Vagina (tissue), 2 donors: ENCODE measurements around the gene CHCHD4. TPM values are rescaled to one million over a fixed set of nuclear protein-coding genes. Genes with fewer than 3 reads are reported as not detected.

Experiments used
- DNase-seq, 2 donors: peaks; one replicate each; pipeline ENCODE4 v3.0.0-alpha.2; 2017; ENCODE audit errors: extremely low spot score in 2 of 2
- H3K27ac ChIP-seq: fragments of 200-600 bp; sonication (generic); one replicate; pipeline ENCODE4 v1.5.1; 2019
- H3K27me3 ChIP-seq: fragments of 200-600 bp; sonication (generic); one replicate; pipeline ENCODE4 v1.5.1; 2019
- H3K36me3 ChIP-seq, 2 donors: fragments of 200-600 bp; sonication (generic); one replicate each; pipeline ENCODE4 v1.5.1; 2017 to 2019
- H3K4me1 ChIP-seq: fragments of 200-600 bp; sonication (generic); one replicate; pipeline ENCODE4 v1.5.1; 2019
- H3K4me3 ChIP-seq, 2 donors: fragments of 200-600 bp; sonication (generic); 1 replicate in 1 of 2; 2 replicates in 1 of 2; pipeline ENCODE4 v1.5.1; 2016 to 2019
- H3K9me3 ChIP-seq: fragments of 200-600 bp; sonication (generic); one replicate; pipeline ENCODE4 v1.5.1; 2019
- POLR2A ChIP-seq, 2 donors: fragments of 450-650 bp; IDR thresholded peaks; one replicate each; pipeline ENCODE4 v1.6.1; 2017; ENCODE audit warnings: antibody characterized with exemption in 2 of 2, mild to moderate bottlenecking in 2 of 2, moderate library complexity in 2 of 2
- POLR2AphosphoS5 ChIP-seq, 2 donors: sonication (generic); formaldehyde crosslinking; IDR thresholded peaks; one replicate each; pipeline ENCODE4 v1.9.0; 2017; ENCODE audit warnings: antibody characterized with exemption in 2 of 2, mild to moderate bottlenecking in 2 of 2, low read depth in 1 of 2; ENCODE audit not compliant: insufficient read depth in 1 of 2
- intact Hi-C: fragments of 100-400 bp; cut with DNase I; formaldehyde crosslinking; loops from one replicate; pipeline ENCODE4 v1.15.1; 2023
- total RNA-seq: library from RNA; depleted of rRNA; stranded (reverse); fragments of >200 nt; gene quantifications from one replicate; pipeline ENCODE4 v1.2.3, GENCODE V29; 2016
- TF ChIP-seq, protein P1 (sequence below), 3 experiments: fragments of 450-650 bp in 2 of 3; fragments of 200-600 bp in 1 of 3; sonication (generic) in 1 of 3; IDR thresholded peaks; one replicate each; pipeline ENCODE4 v1.5.1; 2017 to 2019; ENCODE audit warnings: antibody characterized with exemption in 3 of 3, mild to moderate bottlenecking in 2 of 3, moderate library complexity in 2 of 3

The CHCHD4 gene
- total RNA-seq, 1 donor from 2014 or later, result 10.6 TPM

DNA sequence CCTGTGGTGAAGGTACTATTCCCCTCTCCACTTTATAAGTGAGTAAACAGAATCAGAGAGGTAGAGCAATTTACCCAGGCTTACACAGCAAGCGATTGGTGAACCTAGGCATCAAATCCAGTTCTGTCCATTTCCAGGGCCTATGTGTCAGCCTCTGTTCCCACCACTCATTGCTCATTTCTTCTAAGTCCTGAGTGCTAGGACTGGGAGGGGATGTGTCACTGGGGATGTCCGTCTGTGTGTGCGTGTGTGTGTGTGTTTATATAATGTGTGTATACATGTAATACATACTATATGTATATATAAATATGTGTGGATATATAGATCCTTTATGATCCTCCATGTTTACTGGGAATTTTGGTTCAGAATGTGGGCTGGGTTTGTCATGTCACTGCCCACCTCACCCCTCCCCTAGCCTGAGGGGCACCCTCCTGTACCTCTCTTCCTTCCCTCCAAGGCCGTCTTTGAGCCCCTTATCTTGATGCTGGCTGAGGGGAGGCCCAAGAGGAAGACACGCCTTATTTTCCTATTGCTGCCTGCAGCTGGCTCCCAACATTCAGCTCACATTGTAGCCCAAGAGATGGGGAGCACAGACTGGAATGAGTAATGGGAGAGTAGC, 2.3 kb upstream of the CHCHD4 start:
- peak overlapping the region; percentile 71 to 95 for H3K4me3 ChIP-seq
- DNase-seq, result peak; percentile 9 to 64
- TF ChIP-seq, protein P1, sequence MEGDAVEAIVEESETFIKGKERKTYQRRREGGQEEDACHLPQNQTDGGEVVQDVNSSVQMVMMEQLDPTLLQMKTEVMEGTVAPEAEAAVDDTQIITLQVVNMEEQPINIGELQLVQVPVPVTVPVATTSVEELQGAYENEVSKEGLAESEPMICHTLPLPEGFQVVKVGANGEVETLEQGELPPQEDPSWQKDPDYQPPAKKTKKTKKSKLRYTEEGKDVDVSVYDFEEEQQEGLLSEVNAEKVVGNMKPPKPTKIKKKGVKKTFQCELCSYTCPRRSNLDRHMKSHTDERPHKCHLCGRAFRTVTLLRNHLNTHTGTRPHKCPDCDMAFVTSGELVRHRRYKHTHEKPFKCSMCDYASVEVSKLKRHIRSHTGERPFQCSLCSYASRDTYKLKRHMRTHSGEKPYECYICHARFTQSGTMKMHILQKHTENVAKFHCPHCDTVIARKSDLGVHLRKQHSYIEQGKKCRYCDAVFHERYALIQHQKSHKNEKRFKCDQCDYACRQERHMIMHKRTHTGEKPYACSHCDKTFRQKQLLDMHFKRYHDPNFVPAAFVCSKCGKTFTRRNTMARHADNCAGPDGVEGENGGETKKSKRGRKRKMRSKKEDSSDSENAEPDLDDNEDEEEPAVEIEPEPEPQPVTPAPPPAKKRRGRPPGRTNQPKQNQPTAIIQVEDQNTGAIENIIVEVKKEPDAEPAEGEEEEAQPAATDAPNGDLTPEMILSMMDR (IDR thresholded peaks at IDR 0.05), result no peak
- TF ChIP-seq POLR2A (IDR thresholded peaks at IDR 0.05) (no peak), POLR2AphosphoS5 (IDR thresholded peaks at IDR 0.05; ENCODE audit: insufficient read depth in 1 of 2, low read depth in 1 of 2) (no peak)
- peaks cover 43% of the 10 kb centered on the region for H3K4me1 ChIP-seq
- peak overlapping the region; percentile 94 for H3K27ac ChIP-seq
- H3K27me3 ChIP-seq, result no peaks in the 10 kb centered on the region
- peaks cover 0 to 26% of the 10 kb centered on the region in 2 donors for H3K36me3 ChIP-seq
- intact Hi-C loops, result loop anchor here (5.0 kb wide), 1 partner anchor 55 kb away; no protein-coding TSS in a partner anchor
- H3K9me3 ChIP-seq, result no peaks in the 10 kb centered on the region

DNA sequence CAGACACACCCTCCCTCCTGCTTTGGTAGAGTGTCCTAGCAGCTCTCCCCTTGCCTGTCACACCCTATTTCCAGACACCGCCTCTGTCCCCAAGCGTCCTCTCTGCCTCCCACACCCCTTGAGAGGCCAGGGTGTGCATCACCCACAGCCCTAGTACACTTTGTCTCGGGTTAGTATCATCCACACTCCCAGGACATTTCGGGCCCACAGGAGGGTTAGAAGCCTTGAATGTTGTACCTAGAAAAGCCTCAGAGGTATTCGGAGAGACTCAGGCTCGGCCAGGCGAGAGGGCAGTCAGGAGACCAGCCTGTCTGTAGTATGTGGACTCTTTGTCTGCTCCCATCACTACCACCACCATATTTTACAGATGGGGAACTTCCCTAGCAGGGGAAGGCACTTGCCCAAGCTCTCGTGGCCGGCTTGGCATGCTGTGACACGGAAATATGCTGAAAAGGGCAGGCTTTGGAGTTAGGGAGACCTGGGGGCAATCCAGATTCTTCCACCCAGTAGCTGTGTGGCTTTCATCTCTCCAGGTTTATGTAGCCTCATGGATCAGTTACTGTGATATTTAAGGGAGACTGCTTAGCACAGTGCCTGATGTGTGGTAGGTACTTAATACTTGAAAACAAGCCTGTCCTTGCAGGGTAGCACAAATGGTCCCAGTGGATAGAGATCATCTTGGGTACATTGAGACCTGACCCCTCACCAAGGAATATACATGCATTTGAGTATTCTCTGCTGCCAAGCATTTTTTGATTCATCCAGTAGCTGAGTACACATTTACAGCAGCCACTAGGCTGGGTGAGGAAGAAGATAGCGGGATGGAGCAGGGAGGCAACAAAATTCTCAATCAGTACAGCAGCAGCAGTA, 1.6 kb upstream of the CHCHD4 start:
- peak overlapping the region; percentile 94 for H3K27ac ChIP-seq
- TF ChIP-seq POLR2AphosphoS5 (IDR thresholded peaks at IDR 0.05; ENCODE audit: insufficient read depth in 1 of 2, low read depth in 1 of 2) (no peak), POLR2A (IDR thresholded peaks at IDR 0.05) (no peak)
- TF ChIP-seq, protein P1 (IDR thresholded peaks at IDR 0.05), result no peak
- no peak for DNase-seq
- intact Hi-C loops, result loop anchor here (5.0 kb wide), 1 partner anchor 56 kb away; no protein-coding TSS in a partner anchor
- H3K27me3 ChIP-seq, result no peaks in the 10 kb centered on the region
- peak overlapping the region; percentile 71 to 95 for H3K4me3 ChIP-seq
- H3K9me3 ChIP-seq, result no peaks in the 10 kb centered on the region
- peaks cover 43% of the 10 kb centered on the region for H3K4me1 ChIP-seq
- H3K36me3 ChIP-seq, result peaks cover 0 to 18% of the 10 kb centered on the region in 2 donors

DNA sequence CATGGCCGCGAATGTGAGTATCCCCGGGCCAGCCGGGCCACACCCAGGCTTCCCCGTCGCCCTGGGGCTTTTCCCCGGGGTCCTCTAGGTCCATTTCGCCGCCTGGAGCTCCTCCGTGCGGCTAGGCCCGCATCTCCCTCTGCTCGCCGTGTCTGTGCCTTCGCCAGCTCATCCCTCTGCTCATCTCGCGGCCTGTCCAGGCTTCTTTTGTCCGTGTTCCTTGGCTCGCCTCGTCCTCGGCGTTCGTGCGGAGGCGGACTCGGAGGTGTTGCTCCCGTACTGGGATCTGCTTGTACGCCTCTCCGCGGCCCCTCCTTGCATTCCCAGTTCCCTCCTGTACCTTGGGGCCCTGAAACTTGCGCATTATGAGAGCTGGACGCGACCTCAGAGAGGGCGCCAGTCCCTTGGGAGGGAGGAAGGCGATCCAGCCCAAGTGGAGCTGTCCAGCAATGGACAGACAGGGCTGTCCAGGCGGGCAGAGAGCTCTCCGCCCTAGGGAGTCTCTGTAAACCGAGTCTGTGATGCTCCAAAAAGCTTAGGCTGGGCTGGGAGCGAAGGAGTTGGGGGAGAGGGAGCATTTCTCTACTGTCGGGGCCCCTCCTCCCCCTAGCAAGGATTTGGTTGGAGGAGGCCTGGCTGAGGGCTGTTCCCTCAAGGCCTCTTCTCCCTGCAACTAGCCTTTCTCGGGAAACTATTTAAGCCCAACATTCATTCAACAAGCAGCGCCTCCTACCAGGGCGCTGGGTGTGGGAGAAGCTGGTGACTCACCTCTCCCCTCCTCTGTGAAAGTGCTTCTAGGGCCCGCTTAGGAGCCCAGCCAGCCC, 735 bp upstream of the CHCHD4 start:
- Histone ChIP-seq H3K4me1 (peaks cover 43% of the 10 kb centered on the region), H3K27ac (peak overlapping the region; percentile 94), H3K9me3 (no peaks in the 10 kb centered on the region), H3K36me3 (peaks cover 0 to 10% of the 10 kb centered on the region in 2 donors), H3K4me3 (peak overlapping the region; percentile 71 to 95), H3K27me3 (no peaks in the 10 kb centered on the region)
- TF ChIP-seq, protein P1 (IDR thresholded peaks at IDR 0.05), result no peak
- TF ChIP-seq POLR2AphosphoS5 (IDR thresholded peaks at IDR 0.05; ENCODE audit: insufficient read depth in 1 of 2, low read depth in 1 of 2), result peak; percentile 55 to 73
- intact Hi-C loops, result loop anchor here (1.0 to 5.0 kb wide), 2 partner anchors 19 to 57 kb away; no protein-coding TSS in a partner anchor
- peak; percentile 94 to 96 for DNase-seq

DNA sequence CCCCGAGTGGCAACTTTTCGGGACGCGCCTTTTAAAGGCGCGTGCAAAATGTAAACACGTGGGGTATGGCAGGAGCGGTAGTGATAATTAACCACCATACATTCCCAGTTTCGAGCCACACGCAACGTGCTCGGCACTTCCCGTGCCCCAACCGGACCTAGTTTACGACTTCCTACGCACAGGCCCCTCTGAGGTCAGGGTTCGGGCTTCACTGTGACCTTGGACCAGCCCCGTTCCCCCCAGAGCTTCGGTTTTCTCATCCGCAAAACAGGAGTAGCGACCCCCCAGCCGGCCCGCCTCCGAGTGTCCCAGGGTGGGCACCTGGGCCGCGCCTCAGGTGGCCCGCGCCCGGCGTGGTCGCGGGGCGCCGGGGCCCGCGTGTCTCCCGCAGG, 451 bp downstream of the CHCHD4 start:
- Histone ChIP-seq H3K27ac (peak overlapping the region; percentile 94), H3K27me3 (no peaks in the 10 kb centered on the region), H3K4me3 (peak overlapping the region; percentile 71 to 95), H3K36me3 (no peaks in the 10 kb centered on the region), H3K4me1 (peaks cover 46% of the 10 kb centered on the region), H3K9me3 (no peaks in the 10 kb centered on the region)
- peak in 1 of 2 donors; percentile 46 for DNase-seq
- intact Hi-C loops, result no loop called here
- TF ChIP-seq, protein P1 (IDR thresholded peaks at IDR 0.05), result no peak
- TF ChIP-seq POLR2AphosphoS5 (IDR thresholded peaks at IDR 0.05; ENCODE audit: insufficient read depth in 1 of 2, low read depth in 1 of 2) (no peak), POLR2A (IDR thresholded peaks at IDR 0.05) (no peak)
